Fibroblast of the aortic adventitia (primary cell): ENCODE results near the gene RMP24. TPM values are rescaled to one million over a fixed set of nuclear protein-coding genes. Genes with fewer than 3 reads are reported as not detected.
"Not testable (repeated sequence)": the region's sequence is repeated elsewhere in the genome, so short reads cannot be mapped to it uniquely, and the experiment has no call there.

Experiments used
- DNase-seq: peaks from one replicate; pipeline ENCODE4 v3.0.0-alpha.2; 2010; ENCODE audit warnings: low read depth
- H3K4me3 ChIP-seq: 2 replicates; pipeline ENCODE4 v1.5.1; 2011; ENCODE audit warnings: low read depth, mild to moderate bottlenecking, control low read depth, low read length, moderate library complexity
- small RNA-seq: library from RNA; depleted of rRNA; stranded (forward); fragments of <200 nt; gene quantifications from one replicate; pipeline ENCODE3, GENCODE V24; 2012
- total RNA-seq: library from RNA; depleted of rRNA; stranded (reverse); fragments of >200 nt; gene quantifications from 2 replicates; pipeline ENCODE4 v1.2.3, GENCODE V29; 2012; ENCODE audit warnings: low replicate concordance
- TF ChIP-seq, protein P1 (sequence below): IDR thresholded peaks from 2 replicates; pipeline ENCODE4 v1.5.1; 2011; ENCODE audit warnings: mild to moderate bottlenecking, low read length, control low read depth, inconsistent platforms; ENCODE audit not compliant: insufficient read depth

Gene RMP24

DNA sequence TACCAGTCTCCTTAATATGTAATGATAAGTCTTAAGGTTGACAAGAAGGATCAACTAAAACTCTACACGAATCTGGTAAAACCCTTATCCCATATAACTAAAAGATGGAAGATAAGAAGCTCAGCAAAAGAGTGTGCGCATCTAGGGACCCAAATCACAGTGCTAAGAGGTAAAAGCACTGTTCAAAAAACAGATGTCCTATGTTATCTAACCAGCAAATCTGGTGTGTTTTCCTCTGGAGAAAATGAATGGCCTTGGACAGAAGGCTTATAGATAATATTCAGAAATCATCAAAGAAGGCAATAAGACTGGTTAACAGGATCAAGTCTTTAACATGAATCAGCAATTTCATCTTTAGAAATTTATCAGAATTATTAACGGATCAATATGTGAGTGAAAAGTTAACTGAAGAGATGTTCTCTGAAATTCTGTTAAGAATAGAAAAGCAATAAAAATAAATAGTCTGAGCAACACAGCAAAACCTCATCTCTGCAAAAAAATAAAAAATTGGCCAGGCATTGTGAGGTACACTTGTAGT lies 47.8 kb downstream of the RMP24 start:
- TF ChIP-seq, protein P1, sequence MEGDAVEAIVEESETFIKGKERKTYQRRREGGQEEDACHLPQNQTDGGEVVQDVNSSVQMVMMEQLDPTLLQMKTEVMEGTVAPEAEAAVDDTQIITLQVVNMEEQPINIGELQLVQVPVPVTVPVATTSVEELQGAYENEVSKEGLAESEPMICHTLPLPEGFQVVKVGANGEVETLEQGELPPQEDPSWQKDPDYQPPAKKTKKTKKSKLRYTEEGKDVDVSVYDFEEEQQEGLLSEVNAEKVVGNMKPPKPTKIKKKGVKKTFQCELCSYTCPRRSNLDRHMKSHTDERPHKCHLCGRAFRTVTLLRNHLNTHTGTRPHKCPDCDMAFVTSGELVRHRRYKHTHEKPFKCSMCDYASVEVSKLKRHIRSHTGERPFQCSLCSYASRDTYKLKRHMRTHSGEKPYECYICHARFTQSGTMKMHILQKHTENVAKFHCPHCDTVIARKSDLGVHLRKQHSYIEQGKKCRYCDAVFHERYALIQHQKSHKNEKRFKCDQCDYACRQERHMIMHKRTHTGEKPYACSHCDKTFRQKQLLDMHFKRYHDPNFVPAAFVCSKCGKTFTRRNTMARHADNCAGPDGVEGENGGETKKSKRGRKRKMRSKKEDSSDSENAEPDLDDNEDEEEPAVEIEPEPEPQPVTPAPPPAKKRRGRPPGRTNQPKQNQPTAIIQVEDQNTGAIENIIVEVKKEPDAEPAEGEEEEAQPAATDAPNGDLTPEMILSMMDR: no peak
- no peak for DNase-seq
- H3K4me3 ChIP-seq: no peak overlapping the region

DNA sequence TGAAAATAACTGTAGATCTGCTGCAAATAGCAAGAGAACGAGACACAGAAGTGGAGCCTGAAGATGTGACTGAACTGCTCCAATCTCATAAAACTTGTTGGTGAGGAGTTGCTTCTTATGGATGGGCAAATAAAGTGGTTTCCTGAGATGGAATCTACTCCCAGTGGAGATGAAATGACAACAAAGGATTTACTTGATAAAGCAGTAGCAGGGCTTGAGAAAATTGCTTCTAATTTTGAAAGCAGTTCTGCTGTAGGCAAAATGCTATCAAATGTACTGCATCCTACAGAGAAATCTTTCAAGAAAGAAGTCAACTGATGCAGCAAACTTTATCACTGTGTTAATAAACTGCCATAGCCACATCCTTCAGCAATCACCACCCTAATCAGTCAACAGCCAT lies 50.9 kb downstream of the RMP24 start:
- no peak for DNase-seq
- TF ChIP-seq, protein P1: no peak
- no peak overlapping the region for H3K4me3 ChIP-seq

DNA sequence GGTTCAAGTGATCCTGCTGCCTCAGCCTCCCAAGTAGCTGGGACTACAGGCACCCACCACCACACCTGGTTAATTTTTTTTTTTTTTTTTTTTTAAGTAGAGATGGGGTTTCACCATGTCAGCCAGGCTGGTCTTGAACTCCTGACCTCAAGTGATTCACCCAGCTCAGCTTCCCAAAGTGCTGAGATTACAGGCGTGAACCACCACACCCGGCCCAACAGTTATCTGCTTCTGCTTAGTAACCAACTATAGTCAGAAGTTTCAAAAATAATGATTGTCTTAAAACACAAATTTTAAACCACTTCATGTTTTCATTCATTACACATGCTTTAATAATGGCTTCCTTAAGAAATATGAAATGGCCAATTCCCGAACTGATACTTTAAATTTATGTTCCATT lies 51.8 kb downstream of the RMP24 start:
- not testable (repeated sequence) for H3K4me3 ChIP-seq, DNase-seq

DNA sequence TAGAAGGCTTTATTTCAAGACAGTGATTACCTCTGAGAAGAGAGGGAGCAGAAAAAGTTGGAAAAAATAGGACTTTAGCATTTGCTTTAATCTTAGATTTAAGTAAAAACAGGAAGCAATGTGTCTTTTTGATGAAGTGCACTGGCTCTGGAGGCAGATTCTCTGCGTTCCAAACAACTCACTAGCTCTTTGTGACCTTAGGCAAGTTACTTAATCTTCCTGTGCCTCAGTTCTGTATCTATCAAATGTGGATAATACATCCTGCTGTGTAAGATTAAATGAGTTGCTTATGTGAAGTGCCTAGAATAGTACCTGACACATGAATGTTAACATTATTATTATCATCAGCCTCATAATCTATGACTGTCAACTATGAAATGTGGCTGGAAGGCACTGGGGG lies 52.5 kb downstream of the RMP24 start:
- DNase-seq: peak; percentile 67
- TF ChIP-seq, protein P1: no peak
- no peak overlapping the region for H3K4me3 ChIP-seq

DNA sequence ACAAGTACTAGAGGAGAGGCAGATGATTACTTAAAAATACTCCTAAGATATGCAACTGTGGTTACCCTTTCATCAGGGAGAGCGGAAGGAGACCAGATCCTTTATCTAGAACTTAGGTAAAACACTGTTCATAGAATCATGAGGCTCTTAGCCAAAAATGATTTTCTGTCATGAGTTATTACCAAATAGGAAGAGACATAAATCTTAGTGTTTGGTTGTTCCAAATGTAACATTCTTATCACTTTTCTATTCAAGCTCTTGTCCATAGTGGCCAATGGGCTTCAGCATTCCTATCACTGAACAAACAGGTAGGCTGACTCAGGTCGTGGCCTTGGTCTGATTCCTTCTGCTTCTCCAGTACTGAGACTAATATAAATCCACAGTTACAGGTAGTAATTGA lies 56.4 kb downstream of the RMP24 start:
- no peak for DNase-seq
- TF ChIP-seq, protein P1: no peak
- H3K4me3 ChIP-seq: no peak overlapping the region

Small RNA genes within 50 kb of the gene (small RNA-seq; reads per million reads assigned to genes)
- gene MIR3929: not detected

Other genes with a start within 250 kb of the RMP24 start
- gene RPRD1A, start 94.9 kb downstream of the RMP24 start, total RNA-seq: 32.6 and 47.4 TPM in 2 replicates
- gene SLC39A6, start 156.7 kb downstream of the RMP24 start, total RNA-seq: 85.2 and 88.6 TPM in 2 replicates
- gene ELP2, start 157.2 kb downstream of the RMP24 start, total RNA-seq: 83.3 and 119 TPM in 2 replicates
- gene MOCOS, start 214.8 kb downstream of the RMP24 start, total RNA-seq: 3.5 and 13.1 TPM in 2 replicates